Stimulated activated CD8-positive, alpha-beta memory T cell treated with anti-CD3 and anti-CD28 coated beads, Interleukin-12 subunit alpha, Interleukin-12 subunit beta, amount 100 ng/mL, for 24 hours (primary cell): ENCODE data around the gene OR2AE1.

Source experiments
- DNase-seq: peaks from one replicate; pipeline ENCODE4 v3.0.0-alpha.2; 2020; ENCODE audit errors: extremely low read depth

The OR2AE1 gene

GRCh38 chr7:99860281-99861127 lies 16.3 kb downstream of the OR2AE1 start:
- DNase-seq, result no peak

GRCh38 chr7:99855236-99855635 lies 21.6 kb downstream of the OR2AE1 start:
- DNase-seq, result no peak

- DNase-seq, result no peak
These were observed 28.2 kb downstream of the OR2AE1 start for GRCh38 chr7:99848420-99849216.

- DNase-seq, result no peak
These were observed 32.5 kb downstream of the OR2AE1 start for GRCh38 chr7:99844328-99844727.

- no peak for DNase-seq
These were observed 33.0 kb downstream of the OR2AE1 start for GRCh38 chr7:99843808-99844207.

DNA sequence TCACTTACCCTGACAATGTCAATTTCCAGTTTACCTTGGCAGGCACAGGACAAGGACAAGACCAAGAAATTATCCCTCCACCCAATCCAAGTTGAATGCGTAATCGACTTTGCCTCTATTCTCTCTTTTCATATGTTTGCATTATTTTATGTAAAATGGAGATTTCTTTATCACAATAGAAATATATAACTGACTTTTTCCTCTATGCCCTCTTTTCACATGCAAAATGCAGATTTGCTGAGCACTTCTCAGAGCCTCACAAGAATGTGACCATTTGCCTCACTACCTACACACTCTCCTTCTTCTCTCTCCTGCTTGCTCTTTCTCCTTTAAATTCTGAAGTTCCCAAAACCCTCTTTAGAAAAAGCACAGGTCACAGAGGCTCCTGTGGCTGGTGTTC lies 33.9 kb downstream of the OR2AE1 start:
- DNase-seq, result no peak

- DNase-seq, result no peak
These were observed 36.5 kb downstream of the OR2AE1 start for GRCh38 chr7:99840136-99840869.

DNA sequence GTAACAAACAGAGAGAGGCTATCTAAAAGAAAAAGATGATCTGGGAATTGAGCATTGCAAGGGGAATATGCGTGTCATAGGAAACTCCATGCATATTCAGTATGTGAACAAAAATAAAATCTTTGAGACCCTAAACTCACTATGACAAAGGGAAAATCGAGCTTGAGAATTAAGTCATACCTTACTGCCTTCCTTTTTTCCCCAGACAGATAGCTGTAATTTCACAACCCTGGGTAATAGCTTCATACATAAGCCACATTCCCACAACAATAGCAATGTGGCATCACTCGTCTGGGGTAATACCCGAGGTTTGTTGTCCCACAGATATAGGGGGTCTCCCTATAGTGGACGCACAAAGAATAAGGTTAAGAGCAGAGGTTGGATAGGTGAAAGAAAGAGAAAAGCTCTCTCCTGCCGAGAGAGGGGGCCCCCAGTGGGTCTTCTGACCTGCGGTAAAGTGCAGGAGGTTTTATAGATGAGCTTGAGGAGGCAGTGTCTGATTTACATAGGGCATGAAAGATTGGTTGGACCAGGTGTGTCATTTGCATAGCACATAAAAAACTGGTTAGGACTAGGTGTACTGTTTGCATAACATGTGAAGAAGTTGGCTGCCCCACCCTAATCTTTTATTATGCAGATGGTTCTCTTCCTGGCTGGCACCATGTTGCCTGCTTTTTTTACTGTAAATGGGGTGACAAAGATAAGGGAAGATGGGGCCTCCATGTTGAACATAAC lies 37.4 kb downstream of the OR2AE1 start:
- no peak for DNase-seq

DNA sequence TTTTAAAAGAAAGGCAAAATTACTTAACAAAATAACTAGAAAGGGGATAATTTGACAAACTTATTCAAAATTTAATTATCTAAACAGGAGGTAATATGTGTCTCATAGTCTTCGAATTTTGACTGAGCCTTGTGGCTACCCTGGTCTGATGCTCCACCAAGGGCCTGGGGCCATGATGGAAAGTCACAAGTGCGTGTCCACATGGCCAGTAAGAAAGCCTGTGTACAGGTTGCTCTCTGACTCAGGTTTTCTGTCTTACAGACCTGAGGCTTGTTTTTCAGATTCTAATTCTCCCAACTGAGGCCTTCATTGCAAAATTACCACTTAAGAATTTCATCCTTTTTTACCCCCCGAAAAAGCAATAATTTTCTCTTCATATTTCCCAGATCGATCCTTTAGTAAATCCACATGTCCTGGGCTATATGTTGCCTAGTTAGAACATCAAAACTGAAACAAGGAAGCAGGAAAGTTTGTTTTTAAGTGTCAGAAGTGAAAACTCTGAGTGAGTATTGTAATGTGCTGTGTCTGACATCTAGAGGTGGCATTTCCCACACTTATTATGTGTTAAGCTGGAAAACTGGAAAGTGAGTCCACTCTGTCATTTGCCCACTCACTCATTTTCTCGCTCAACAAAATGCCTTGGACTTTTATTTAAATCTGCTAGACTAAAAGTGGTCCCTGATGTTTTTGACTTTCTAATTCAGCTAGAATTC lies 39.0 kb downstream of the OR2AE1 start:
- DNase-seq, result no peak

DNA sequence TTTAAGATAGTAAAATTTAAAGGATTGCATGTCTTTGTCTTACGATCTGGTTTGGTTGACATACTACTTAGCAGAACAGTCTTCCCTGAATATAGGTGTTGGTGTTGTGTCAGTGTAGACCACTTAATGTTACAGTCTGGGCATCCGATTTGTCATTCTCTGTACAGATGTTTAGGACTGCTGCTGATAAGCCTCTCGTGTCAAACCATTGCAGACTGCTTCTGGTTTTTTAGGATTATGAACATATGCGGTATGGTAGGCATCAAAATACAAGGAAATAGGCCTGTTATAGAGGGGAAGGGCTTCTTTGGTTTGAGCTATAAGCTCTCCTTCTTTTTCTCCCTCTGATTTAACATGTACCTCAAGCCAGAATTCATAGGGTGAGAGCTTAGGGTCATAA lies 41.6 kb downstream of the OR2AE1 start:
- no peak for DNase-seq

DNA sequence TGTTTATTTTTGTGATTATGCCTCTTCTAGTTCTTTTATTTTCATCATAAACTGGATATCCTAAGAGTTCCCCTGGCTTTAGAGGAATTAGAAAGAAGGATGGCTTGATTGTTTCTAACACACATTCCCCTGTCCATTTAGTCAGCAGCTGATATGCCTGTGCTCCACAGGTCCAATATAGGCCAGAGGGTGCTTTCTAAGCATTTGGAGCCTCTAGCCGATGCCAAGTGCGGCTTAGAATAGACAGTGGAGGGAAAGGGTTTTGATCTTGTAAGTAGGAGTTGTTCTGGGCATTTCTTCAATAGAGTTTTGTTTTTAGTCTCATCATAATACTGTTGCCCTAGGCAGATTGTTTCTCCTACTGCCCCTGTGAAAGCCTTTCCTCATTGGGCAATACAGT lies 42.5 kb downstream of the OR2AE1 start:
- no peak for DNase-seq

- no peak for DNase-seq
These were observed 43.5 kb downstream of the OR2AE1 start for GRCh38 chr7:99833289-99833877.

- DNase-seq, result no peak
These were observed 45.2 kb downstream of the OR2AE1 start for GRCh38 chr7:99831595-99831994.

GRCh38 chr7:99829524-99830160 lies 47.2 kb downstream of the OR2AE1 start:
- no peak for DNase-seq

DNA sequence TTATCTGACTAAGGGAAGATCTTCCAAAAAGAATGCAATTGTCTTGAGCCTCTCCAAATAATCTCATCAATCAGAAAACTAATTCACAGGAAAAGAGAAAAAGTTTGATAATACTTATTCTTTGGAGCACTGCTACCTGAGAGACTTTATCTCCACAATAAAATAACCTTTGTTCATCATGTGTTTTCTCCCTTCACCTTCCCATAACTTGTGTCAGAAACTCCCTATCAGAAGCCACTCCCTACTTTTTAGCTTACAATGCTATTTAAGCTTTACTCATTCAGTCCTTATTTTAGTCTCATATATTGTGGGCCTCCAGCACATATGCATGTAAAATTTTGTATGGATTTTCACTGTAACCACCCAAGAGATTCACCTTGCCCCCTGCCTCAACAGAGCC lies 48.0 kb downstream of the OR2AE1 start:
- no peak for DNase-seq

DNA sequence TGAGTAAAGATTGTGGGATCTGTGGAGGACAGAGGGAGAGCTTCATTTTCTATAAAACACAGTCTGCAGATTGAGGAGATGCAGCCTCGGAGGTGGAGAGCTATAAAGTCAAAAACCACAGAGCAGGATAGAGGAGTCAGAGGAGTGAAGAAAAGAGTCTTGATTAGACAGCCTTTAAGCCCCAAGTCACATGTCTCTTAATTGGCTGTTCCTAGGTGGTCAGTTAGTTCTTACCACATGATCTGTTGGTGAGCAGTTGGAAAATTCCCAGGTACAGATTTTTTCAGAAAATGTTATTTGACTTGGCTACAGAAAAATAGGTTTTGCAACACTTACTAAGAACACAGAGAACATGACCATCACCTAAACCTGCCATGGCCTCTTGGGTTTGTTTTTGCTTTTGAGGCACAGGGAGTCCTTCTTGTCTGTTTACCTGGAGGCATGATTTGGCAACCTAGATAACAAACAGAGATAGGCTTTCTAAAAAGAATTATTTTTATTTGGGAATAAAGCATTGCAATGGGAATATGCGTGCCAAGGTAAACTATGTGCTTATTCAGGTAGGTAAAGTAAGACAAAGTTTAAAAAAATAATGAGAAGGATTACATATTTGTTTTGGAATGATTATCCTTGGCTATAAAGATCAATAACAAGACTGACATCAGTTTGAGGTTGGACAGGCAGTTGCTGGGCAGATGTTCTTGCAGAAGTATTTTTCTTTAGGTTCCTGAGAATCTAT lies 49.6 kb downstream of the OR2AE1 start:
- DNase-seq, result no peak
